Panc1 (cell line): ENCODE data around the gene SLC11A2. TPM values are rescaled to one million over a fixed set of nuclear protein-coding genes. Genes with fewer than 3 reads are reported as not detected.

Experiments used
- ATAC-seq: fragments of 200-7000 bp; cut with Tn5 transposase; 2 replicates; pipeline ENCODE4 v1.9.1; 2020; ENCODE audit warnings: mild to moderate bottlenecking, moderate library complexity
- BruUV-seq: library from RNA; stranded (reverse); fragments of 400-500 nt; replicated peaks from 2 replicates; lab custom pipeline; 2021; lab: Mats Ljungman, UMichigan
- CTCF ChIA-PET: fragments of 300-600 bp; sonication (Branson Sonifier 250); formaldehyde crosslinking; loops from one replicate; lab custom pipeline; 2022; ENCODE audit warnings: antibody characterized with exemption; lab: Charles Lee
- POLR2A ChIA-PET: fragments of 300-600 bp; sonication (Branson Sonifier 250); formaldehyde crosslinking; loops from one replicate; lab custom pipeline; 2022; ENCODE audit warnings: antibody characterized with exemption; lab: Charles Lee
- DNase-seq: peaks from one replicate; pipeline ENCODE4 v3.0.0-alpha.2; 2010; ENCODE audit warnings: low read depth, low spot score
- H3K27ac ChIP-seq: 2 replicates; pipeline ENCODE4 v1.5.1; 2011; ENCODE audit warnings: mild to moderate bottlenecking, low read length, inconsistent platforms
- H3K27me3 ChIP-seq: fragments of 200-500 bp; sonication (Bioruptor generic); 2 replicates; pipeline ENCODE4 v1.6.0; 2014; ENCODE audit warnings: low read length, inconsistent platforms; ENCODE audit not compliant: control insufficient read depth, insufficient read depth
- H3K36me3 ChIP-seq: fragments of 200-500 bp; sonication (Bioruptor generic); 2 replicates; pipeline ENCODE4 v1.5.1; 2014; ENCODE audit warnings: inconsistent platforms, mild to moderate bottlenecking, low read length, moderate library complexity; ENCODE audit not compliant: control insufficient read depth, insufficient read depth
- H3K4me1 ChIP-seq: 2 replicates; pipeline ENCODE4 v1.5.1; 2011; ENCODE audit warnings: inconsistent platforms, mild to moderate bottlenecking, low read length, moderate library complexity; ENCODE audit not compliant: control insufficient read depth, insufficient read depth
- H3K4me3 ChIP-seq, 2 experiments: 2 replicates each; pipeline ENCODE4 v1.5.1; 2011 to 2012; ENCODE audit warnings: low read depth in 2 of 2, low read length in 2 of 2, mild to moderate bottlenecking in 2 of 2, inconsistent platforms in 1 of 2, moderate library complexity in 1 of 2
- H3K9me3 ChIP-seq: fragments of 200-500 bp; sonication (Bioruptor generic); 2 replicates; pipeline ENCODE4 v1.5.1; 2014; ENCODE audit warnings: low read depth, mild to moderate bottlenecking, inconsistent platforms, low read length, moderate library complexity; ENCODE audit not compliant: control insufficient read depth, insufficient read depth
- POLR2AphosphoS5 ChIP-seq: IDR thresholded peaks from 2 replicates; pipeline ENCODE4 v1.6.1; 2012; ENCODE audit warnings: mild to moderate bottlenecking, low read depth, low read length, moderate library complexity
- SIN3A ChIP-seq: IDR thresholded peaks from 2 replicates; pipeline ENCODE4 v1.6.1; 2012; ENCODE audit warnings: low read depth, mild to moderate bottlenecking, low read length, moderate library complexity, borderline replicate concordance; ENCODE audit not compliant: insufficient read depth
- TCF7L2 ChIP-seq: IDR thresholded peaks from 2 replicates; pipeline ENCODE4 v1.6.1; 2011; ENCODE audit warnings: mild to moderate bottlenecking, low read depth, low read length, inconsistent platforms
- in situ Hi-C: cut with HindIII; loops from 2 replicates; pipeline ENCODE4 v1.10.0; 2016; ENCODE audit warnings: low sequenced_read_pairs, low pct_unique_long_range_greater_than_20kb
- intact Hi-C: fragments of 100-400 bp; cut with micrococcal nuclease; formaldehyde crosslinking; loops from one replicate; pipeline ENCODE4 v1.10.0; 2022; ENCODE audit not compliant: unreplicated experiment
- total RNA-seq: library from RNA; stranded (reverse); gene quantifications from one replicate; pipeline ENCODE4 v1.2.1, GENCODE V29; 2021; ENCODE audit not compliant: unreplicated experiment
- TF ChIP-seq, protein P1 (sequence below): fragments of 450-650 bp; IDR thresholded peaks from 2 replicates; pipeline ENCODE4 v1.5.1; 2017; ENCODE audit warnings: mild to moderate bottlenecking
- TF ChIP-seq, protein P2 (sequence below), 2 experiments: IDR thresholded peaks; 2 replicates each; pipeline ENCODE4 v1.6.1; 2011 to 2012; ENCODE audit warnings: low read depth in 2 of 2, control low read depth in 1 of 2, low read length in 1 of 2, mild to moderate bottlenecking in 1 of 2, moderate library complexity in 1 of 2; ENCODE audit not compliant: insufficient read depth in 1 of 2

SLC11A2 gene
- total RNA-seq, 1 experiment from 2014 or later, result 59.9 TPM

DNA sequence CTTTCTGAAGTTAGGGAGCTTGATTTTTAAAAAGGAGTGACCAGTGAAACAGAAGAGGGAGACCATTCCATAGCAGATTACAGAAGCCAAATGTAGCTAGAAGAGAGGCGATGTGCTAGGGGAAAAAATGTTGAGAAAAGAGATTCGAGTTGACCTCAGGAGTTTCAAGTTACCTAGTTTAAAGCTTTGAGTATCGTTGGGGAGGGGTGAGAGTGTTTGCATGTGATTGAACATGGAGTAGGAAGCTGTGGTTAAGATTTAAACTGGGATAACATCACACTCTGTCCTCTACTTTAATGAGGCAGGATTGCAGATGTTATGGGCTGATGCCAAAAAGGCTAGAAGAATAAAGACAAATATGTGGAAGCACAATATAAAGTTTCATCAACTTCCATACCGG, 25.6 kb upstream of the SLC11A2 start:
- ChIA-PET CTCF (interaction anchor here (0.5 kb wide), 1 partner anchor 166 kb away, joined by 8 read pairs; the partner anchor contains the start of gene POU6F1), POLR2A (no interaction called here)
- DNase-seq (no peak), ATAC-seq (no peak)
- H3K9me3 ChIP-seq, result no peaks in the 10 kb centered on the region
- H3K36me3 ChIP-seq, result peaks cover 5% of the 10 kb centered on the region
- no peaks in the 10 kb centered on the region for H3K27me3 ChIP-seq
- in situ Hi-C loops, result no loop called here
- TSS peak; percentile 29 for BruUV-seq
- no peak overlapping the region for H3K27ac ChIP-seq
- peaks cover 11% of the 10 kb centered on the region for H3K4me1 ChIP-seq
- TF ChIP-seq TCF7L2 (no peak), POLR2AphosphoS5 (no peak), SIN3A (no peak)
- TF ChIP-seq, protein P1, sequence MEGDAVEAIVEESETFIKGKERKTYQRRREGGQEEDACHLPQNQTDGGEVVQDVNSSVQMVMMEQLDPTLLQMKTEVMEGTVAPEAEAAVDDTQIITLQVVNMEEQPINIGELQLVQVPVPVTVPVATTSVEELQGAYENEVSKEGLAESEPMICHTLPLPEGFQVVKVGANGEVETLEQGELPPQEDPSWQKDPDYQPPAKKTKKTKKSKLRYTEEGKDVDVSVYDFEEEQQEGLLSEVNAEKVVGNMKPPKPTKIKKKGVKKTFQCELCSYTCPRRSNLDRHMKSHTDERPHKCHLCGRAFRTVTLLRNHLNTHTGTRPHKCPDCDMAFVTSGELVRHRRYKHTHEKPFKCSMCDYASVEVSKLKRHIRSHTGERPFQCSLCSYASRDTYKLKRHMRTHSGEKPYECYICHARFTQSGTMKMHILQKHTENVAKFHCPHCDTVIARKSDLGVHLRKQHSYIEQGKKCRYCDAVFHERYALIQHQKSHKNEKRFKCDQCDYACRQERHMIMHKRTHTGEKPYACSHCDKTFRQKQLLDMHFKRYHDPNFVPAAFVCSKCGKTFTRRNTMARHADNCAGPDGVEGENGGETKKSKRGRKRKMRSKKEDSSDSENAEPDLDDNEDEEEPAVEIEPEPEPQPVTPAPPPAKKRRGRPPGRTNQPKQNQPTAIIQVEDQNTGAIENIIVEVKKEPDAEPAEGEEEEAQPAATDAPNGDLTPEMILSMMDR, result no peak
- TF ChIP-seq, protein P2, sequence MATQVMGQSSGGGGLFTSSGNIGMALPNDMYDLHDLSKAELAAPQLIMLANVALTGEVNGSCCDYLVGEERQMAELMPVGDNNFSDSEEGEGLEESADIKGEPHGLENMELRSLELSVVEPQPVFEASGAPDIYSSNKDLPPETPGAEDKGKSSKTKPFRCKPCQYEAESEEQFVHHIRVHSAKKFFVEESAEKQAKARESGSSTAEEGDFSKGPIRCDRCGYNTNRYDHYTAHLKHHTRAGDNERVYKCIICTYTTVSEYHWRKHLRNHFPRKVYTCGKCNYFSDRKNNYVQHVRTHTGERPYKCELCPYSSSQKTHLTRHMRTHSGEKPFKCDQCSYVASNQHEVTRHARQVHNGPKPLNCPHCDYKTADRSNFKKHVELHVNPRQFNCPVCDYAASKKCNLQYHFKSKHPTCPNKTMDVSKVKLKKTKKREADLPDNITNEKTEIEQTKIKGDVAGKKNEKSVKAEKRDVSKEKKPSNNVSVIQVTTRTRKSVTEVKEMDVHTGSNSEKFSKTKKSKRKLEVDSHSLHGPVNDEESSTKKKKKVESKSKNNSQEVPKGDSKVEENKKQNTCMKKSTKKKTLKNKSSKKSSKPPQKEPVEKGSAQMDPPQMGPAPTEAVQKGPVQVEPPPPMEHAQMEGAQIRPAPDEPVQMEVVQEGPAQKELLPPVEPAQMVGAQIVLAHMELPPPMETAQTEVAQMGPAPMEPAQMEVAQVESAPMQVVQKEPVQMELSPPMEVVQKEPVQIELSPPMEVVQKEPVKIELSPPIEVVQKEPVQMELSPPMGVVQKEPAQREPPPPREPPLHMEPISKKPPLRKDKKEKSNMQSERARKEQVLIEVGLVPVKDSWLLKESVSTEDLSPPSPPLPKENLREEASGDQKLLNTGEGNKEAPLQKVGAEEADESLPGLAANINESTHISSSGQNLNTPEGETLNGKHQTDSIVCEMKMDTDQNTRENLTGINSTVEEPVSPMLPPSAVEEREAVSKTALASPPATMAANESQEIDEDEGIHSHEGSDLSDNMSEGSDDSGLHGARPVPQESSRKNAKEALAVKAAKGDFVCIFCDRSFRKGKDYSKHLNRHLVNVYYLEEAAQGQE (IDR thresholded peaks at IDR 0.05; ENCODE audit: insufficient read depth in 1 of 2, low read depth in 2 of 2, low read length in 1 of 2), result no peak
- intact Hi-C loops, result no loop called here
- no peak overlapping the region for H3K4me3 ChIP-seq

DNA sequence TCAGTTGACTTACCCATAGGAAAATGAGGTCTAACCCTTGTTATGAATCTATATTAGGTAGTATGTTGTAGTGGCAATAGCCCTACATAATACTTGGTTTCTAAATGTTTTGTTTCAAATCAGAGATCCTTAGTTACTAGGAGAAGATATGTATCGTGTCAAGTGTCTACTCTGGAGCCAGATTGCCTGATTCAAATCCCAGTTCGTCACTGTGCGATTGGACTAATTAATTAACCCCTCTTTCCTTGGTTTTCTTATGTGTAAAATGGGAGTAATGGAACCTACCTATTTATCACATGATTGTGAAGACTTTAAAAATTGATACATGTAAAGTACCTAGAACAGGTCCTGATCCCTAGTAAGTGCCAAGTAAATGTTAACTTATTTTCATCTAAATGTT, 23.3 kb upstream of the SLC11A2 start:
- ChIA-PET CTCF (no interaction called here), POLR2A (interaction anchor here (0.7 kb wide), 1 partner anchor 9 kb away, joined by 4 read pairs; no protein-coding TSS in a partner anchor)
- Histone ChIP-seq H3K27me3 (no peaks in the 10 kb centered on the region), H3K9me3 (no peaks in the 10 kb centered on the region), H3K4me1 (peaks cover 11% of the 10 kb centered on the region), H3K4me3 (peak overlapping the region; percentile 75 to 100), H3K27ac (peak overlapping the region; percentile 97), H3K36me3 (peaks cover 2% of the 10 kb centered on the region)
- in situ Hi-C loops (no loop called here), intact Hi-C loops (no loop called here)
- no TSS peak for BruUV-seq
- no peak for DNase-seq
- TF ChIP-seq SIN3A, result no peak
- TF ChIP-seq TCF7L2, result no peak
- no peak for TF ChIP-seq POLR2AphosphoS5
- TF ChIP-seq, protein P1, result no peak
- TF ChIP-seq, protein P2 (IDR thresholded peaks at IDR 0.05; ENCODE audit: insufficient read depth in 1 of 2, low read depth in 2 of 2, low read length in 1 of 2), result no peak
- no peak for ATAC-seq
